ENCODE data around the gene THOC6.
A peak's percentile ranks its signal among the peaks of the same experiment; 100 is the strongest.
"Not testable (repeated sequence)": the region's sequence is repeated elsewhere in the genome, so short reads cannot be mapped to it uniquely, and the experiment has no call there.

The THOC6 gene

GRCh38 chr16:3059041-3059722 lies 35.3 kb downstream of the THOC6 start:
- Mint-ChIP-seq H3K4me3 (peak overlapping the region; percentile 85), H3K4me1 (ENCODE audit: low read depth) (peaks cover 55% of the 10 kb centered on the region), H3K9me3 (no peaks in the 10 kb centered on the region), H3K27me3 (no peaks in the 10 kb centered on the region), H3K27ac (peak overlapping the region; percentile 90), H3K36me3 (ENCODE audit: low read depth) (peaks cover 9% of the 10 kb centered on the region)

GRCh38 chr16:3059723-3060242 lies 35.9 kb downstream of the THOC6 start:
- Mint-ChIP-seq H3K4me1 (ENCODE audit: low read depth) (peaks cover 57% of the 10 kb centered on the region), H3K9me3 (no peaks in the 10 kb centered on the region), H3K27me3 (no peaks in the 10 kb centered on the region), H3K27ac (peak overlapping the region; percentile 90), H3K36me3 (ENCODE audit: low read depth) (peaks cover 9% of the 10 kb centered on the region), H3K4me3 (peak overlapping the region; percentile 81)

DNA sequence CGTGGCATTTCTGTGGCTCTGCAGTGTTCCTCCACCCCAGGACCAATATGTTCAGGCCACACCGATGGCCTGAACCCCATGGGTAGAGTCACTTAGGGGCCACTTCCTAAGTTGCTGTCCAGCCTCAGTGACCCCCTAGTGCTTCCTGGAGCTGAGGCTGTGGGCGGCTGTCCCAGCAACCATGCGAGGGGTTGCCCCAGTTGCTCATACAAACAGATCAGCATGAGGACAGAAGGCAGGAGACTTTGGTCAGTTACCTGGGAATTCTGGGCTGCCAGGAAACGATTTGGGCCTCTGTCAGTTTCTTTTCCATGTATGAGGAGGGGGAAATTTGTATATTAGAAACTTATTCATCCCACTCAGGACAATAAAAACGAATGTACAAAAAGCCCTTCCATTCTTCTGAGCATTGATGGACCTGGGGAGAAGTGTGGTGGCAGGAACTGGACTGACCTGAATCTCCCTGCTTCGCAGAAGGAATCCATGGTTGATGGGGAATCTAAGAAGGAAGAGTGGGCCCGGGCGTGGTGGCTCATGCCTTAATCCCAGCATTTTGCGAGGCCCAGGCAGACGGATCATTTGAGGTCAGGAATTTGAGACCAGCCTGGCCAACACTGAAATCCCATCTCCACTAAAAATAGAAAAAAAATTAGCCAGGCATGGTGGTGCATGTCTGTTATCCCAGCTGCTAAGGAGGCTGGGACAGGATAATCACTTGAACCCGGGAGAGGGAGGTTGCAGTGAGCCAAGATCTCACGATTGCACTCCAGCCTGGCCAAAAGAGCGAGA lies 36.7 kb downstream of the THOC6 start:
- Mint-ChIP-seq H3K4me1 (ENCODE audit: low read depth) (peaks cover 57% of the 10 kb centered on the region), H3K4me3 (peak overlapping the region; percentile 81), H3K27ac (peak overlapping the region; percentile 90), H3K36me3 (ENCODE audit: low read depth) (peaks cover 5% of the 10 kb centered on the region), H3K9me3 (no peaks in the 10 kb centered on the region), H3K27me3 (no peaks in the 10 kb centered on the region)

GRCh38 chr16:3062553-3062952 lies 38.7 kb downstream of the THOC6 start:
- peaks cover 12% of the 10 kb centered on the region for H3K36me3 Mint-ChIP-seq (ENCODE audit: low read depth)
- H3K27me3 Mint-ChIP-seq = no peaks in the 10 kb centered on the region
- no peak overlapping the region for H3K27ac Mint-ChIP-seq
- no peak overlapping the region for H3K4me3 Mint-ChIP-seq
- H3K4me1 Mint-ChIP-seq (ENCODE audit: low read depth) = peaks cover 45% of the 10 kb centered on the region
- no peaks in the 10 kb centered on the region for H3K9me3 Mint-ChIP-seq

GRCh38 chr16:3063625-3064386 lies 40.0 kb downstream of the THOC6 start:
- Mint-ChIP-seq H3K9me3 (no peaks in the 10 kb centered on the region), H3K4me3 (no peak overlapping the region), H3K27ac (peak overlapping the region; percentile 72), H3K4me1 (ENCODE audit: low read depth) (peaks cover 52% of the 10 kb centered on the region), H3K27me3 (no peaks in the 10 kb centered on the region), H3K36me3 (ENCODE audit: low read depth) (peaks cover 24% of the 10 kb centered on the region)

DNA sequence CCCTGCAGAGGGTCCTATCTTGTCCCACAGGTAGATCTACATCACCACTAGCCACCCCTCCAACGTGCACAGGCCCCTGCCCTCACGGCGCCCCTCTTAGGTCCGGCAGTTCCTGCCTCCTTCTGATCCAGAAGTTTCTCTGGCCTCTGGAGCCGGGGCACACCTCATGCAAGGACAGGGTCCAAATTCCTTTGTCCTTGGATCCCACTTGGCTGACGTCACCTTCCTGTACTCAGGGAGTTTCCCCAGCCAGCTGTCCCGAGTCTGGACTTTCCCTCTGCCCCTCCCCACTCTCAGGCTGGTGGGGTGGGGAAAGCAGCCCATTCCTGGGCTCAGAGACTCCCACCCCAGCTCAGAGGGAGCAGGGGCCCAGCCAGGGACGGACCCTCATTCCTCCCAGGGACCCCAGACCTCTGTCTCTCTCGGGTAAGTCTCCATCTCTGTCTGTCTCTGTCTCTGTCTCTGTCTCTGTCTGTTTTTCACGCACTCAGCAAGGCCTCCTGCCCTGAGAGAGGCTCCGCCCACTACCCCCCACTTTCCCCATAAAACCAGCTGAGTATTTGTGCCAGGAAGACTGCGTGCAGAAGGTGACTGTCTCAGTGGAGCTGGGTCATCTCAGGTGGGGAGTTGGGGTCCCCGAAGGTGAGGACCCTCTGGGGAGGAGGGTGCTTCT lies 41.4 kb downstream of the THOC6 start, which contains the start of gene IL32:
Gene IL32, plus strand, starts transcription at position 572 of the 673 bp plus-strand sequence. CDS start 172 bp downstream, outside the sequence.
- peaks cover 56% of the 10 kb centered on the region for H3K4me1 Mint-ChIP-seq (ENCODE audit: low read depth)
- H3K9me3 Mint-ChIP-seq = no peaks in the 10 kb centered on the region
- peak within 1 kb of the TSS; percentile 99 for H3K27ac Mint-ChIP-seq
- peak within 1 kb of the TSS; percentile 99 for H3K4me3 Mint-ChIP-seq
- peaks cover 35% of the 10 kb centered on the region for H3K36me3 Mint-ChIP-seq (ENCODE audit: low read depth)
- no peaks in the 10 kb centered on the region for H3K27me3 Mint-ChIP-seq

- peak overlapping the region; percentile 99 for H3K4me3 Mint-ChIP-seq
- H3K36me3 Mint-ChIP-seq (ENCODE audit: low read depth) = peaks cover 36% of the 10 kb centered on the region
- H3K4me1 Mint-ChIP-seq (ENCODE audit: low read depth) = peaks cover 54% of the 10 kb centered on the region
- no peaks in the 10 kb centered on the region for H3K9me3 Mint-ChIP-seq
- H3K27me3 Mint-ChIP-seq = no peaks in the 10 kb centered on the region
- H3K27ac Mint-ChIP-seq = peak overlapping the region; percentile 99
Measured at GRCh38 chr16:3065742-3066439, 42.1 kb downstream of the THOC6 start.

DNA sequence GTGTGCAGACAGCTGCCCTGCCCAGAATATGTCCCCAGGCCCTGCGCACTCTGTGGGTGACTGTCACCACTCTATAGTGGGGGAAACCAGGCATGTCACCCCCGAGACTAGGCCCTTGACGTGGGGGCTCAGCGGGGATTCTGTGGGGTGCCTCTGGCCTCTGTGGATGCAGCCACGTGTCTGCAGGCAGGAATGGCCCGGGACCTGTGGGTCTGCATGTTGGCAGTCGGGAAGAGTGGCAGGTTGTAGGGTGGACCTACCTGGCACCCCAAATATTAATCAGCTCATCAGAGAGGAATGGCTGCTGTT lies 42.6 kb downstream of the THOC6 start:
- Mint-ChIP-seq H3K27me3 (no peaks in the 10 kb centered on the region), H3K4me1 (ENCODE audit: low read depth) (peaks cover 58% of the 10 kb centered on the region), H3K9me3 (no peaks in the 10 kb centered on the region), H3K27ac (peak overlapping the region; percentile 99), H3K4me3 (peak overlapping the region; percentile 99), H3K36me3 (ENCODE audit: low read depth) (peaks cover 36% of the 10 kb centered on the region)

DNA sequence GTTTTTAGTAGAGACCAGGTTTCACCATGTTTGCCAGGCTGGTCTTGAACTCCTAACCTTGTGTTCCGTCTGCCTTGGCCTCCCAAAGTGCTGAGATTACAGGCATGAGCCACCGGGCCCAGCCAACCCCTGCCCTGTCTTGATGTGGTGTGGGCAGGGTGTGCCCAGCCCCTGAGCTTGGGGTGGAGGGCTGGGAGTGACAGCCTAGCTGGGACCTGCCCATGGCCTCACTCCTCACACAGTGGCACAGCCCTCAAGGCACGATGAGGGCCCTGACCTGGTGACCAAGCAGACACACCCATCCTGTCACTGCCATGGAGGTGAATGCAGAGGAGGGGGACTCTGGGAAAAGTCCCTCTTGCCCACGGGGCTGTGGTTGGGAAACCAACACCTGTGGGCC lies 44.7 kb downstream of the THOC6 start:
- Mint-ChIP-seq H3K4me1 (ENCODE audit: low read depth) (peaks cover 64% of the 10 kb centered on the region), H3K9me3 (no peaks in the 10 kb centered on the region), H3K27ac (peak overlapping the region; percentile 93), H3K4me3 (peak overlapping the region; percentile 99), H3K36me3 (ENCODE audit: low read depth) (peaks cover 36% of the 10 kb centered on the region), H3K27me3 (no peaks in the 10 kb centered on the region)

DNA sequence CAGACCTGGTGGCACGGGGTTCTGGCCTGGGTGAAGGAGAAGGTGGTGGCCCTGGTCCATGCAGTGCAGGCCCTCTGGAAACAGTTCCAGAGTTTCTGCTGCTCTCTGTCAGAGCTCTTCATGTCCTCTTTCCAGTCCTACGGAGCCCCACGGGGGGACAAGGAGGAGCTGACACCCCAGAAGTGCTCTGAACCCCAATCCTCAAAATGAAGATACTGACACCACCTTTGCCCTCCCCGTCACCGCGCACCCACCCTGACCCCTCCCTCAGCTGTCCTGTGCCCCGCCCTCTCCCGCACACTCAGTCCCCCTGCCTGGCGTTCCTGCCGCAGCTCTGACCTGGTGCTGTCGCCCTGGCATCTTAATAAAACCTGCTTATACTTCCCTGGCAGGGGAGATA lies 45.3 kb downstream of the THOC6 start:
- Mint-ChIP-seq H3K4me3 (peak overlapping the region; percentile 27), H3K36me3 (ENCODE audit: low read depth) (peaks cover 36% of the 10 kb centered on the region), H3K4me1 (ENCODE audit: low read depth) (peaks cover 67% of the 10 kb centered on the region), H3K27ac (peak overlapping the region; percentile 84)
- not testable (repeated sequence) for H3K27me3 Mint-ChIP-seq, H3K9me3 Mint-ChIP-seq

DNA sequence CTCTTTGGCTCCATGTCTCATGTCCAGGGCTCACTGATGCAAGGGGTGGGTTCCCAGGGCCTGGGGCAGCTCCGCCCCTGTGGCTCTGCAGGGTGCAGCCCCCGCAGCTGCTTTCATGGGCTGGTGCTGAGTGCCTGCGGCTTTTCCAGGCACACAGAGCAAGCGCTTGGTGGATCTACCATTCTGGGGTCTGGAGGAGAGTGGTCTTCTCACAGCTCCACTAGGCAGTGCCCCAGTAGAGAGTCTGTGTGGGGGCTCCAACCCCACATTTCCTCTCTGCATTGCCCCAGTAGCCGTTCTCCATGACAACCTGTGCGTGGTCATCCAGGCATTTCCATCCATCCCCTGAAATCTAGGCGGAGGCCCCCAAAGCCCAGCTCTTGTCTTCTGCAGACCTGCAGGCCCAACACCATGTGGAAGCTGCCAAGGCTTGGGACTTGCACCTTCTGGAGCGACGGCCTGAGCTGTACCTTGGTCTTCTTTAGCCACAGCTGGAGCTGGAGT lies 46.8 kb downstream of the THOC6 start:
- no peak overlapping the region for H3K4me3 Mint-ChIP-seq
- peaks cover 69% of the 10 kb centered on the region for H3K4me1 Mint-ChIP-seq (ENCODE audit: low read depth)
- peaks cover 33% of the 10 kb centered on the region for H3K36me3 Mint-ChIP-seq (ENCODE audit: low read depth)
- H3K9me3 Mint-ChIP-seq = no peaks in the 10 kb centered on the region
- no peaks in the 10 kb centered on the region for H3K27me3 Mint-ChIP-seq
- peak overlapping the region; percentile 84 for H3K27ac Mint-ChIP-seq

GRCh38 chr16:3071655-3072054 lies 47.8 kb downstream of the THOC6 start:
- H3K27ac Mint-ChIP-seq = peak overlapping the region; percentile 43
- peaks cover 79% of the 10 kb centered on the region for H3K4me1 Mint-ChIP-seq (ENCODE audit: low read depth)
- no peaks in the 10 kb centered on the region for H3K27me3 Mint-ChIP-seq
- H3K36me3 Mint-ChIP-seq (ENCODE audit: low read depth) = peaks cover 33% of the 10 kb centered on the region
- H3K9me3 Mint-ChIP-seq = no peaks in the 10 kb centered on the region
- H3K4me3 Mint-ChIP-seq = no peak overlapping the region

GRCh38 chr16:3072148-3072547 lies 48.3 kb downstream of the THOC6 start:
- not testable (repeated sequence) for H3K4me3 Mint-ChIP-seq, H3K27me3 Mint-ChIP-seq, H3K9me3 Mint-ChIP-seq
- peaks cover 83% of the 10 kb centered on the region for H3K4me1 Mint-ChIP-seq (ENCODE audit: low read depth)
- H3K27ac Mint-ChIP-seq = peak overlapping the region; percentile 43
- H3K36me3 Mint-ChIP-seq (ENCODE audit: low read depth) = peaks cover 35% of the 10 kb centered on the region

Measured in stimulated activated naive CD8-positive, alpha-beta T cell treated with anti-CD3 and anti-CD28 coated beads, Interleukin-15, Interleukin-2, amounts not matched to agents 100 ng/mL and 50 ng/mL, for 24 hours (primary cell).